Pancreas (tissue), 10 donors: ENCODE measurements around the gene GCA. TPM values are rescaled to one million over a fixed set of nuclear protein-coding genes. Genes with fewer than 3 reads are reported as not detected.
A peak's percentile ranks its signal among the peaks of the same experiment; 100 is the strongest.

Experiments used
- ATAC-seq, 4 donors: fragments of 200-7000 bp; cut with Tn5 transposase; one replicate each; pipeline versions ENCODE4 v1.8.0 to v1.9.1; 2020; ENCODE audit warnings: mild to moderate bottlenecking in 4 of 4, moderate library complexity in 4 of 4
- DNase-seq, 6 donors: peaks; one replicate each; pipeline ENCODE4 v3.0.0-alpha.2; 2020
- FAIRE-seq: peaks from 2 replicates; lab custom pipeline; 2012; peaks lifted over from hg19 to GRCh38; lab: Jason Lieb, UNC
- H3K27ac ChIP-seq, 4 donors: fragments of 200-600 bp; sonication (generic); 1 replicate in 3 of 4; 2 replicates in 1 of 4; pipeline versions ENCODE4 v1.5.0 to v1.8.0; 2020
- H3K27me3 ChIP-seq, 4 donors: fragments of 200-600 bp; one replicate each; pipeline ENCODE4 v1.8.0; 2021
- H3K36me3 ChIP-seq, 3 donors: fragments of 200-600 bp; sonication (generic) in 1 of 3; one replicate each; pipeline versions ENCODE4 v1.5.0 to v1.8.0; 2020 to 2021
- H3K4me1 ChIP-seq, 3 donors: fragments of 200-600 bp; one replicate each; pipeline ENCODE4 v1.8.0; 2021
- H3K4me3 ChIP-seq, 4 donors: fragments of 200-600 bp; sonication (generic) in 2 of 4; one replicate each; pipeline versions ENCODE4 v1.5.0 to v1.8.0; 2020 to 2021
- H3K9me3 ChIP-seq, 4 donors: fragments of 200-600 bp; one replicate each; pipeline ENCODE4 v1.8.0; 2021
- CTCF ChIP-seq, 4 donors: fragments of 200-600 bp; sonication (generic) in 3 of 4; IDR thresholded peaks; one replicate each; pipeline versions ENCODE4 v1.5.0 to v1.8.0; 2021; ENCODE audit warnings: antibody characterized with exemption in 4 of 4
- WGBS, 2 donors: extraction: QIAGEN DNeasy Blood & Tissue Kit; methylation state at CpG; one replicate each; pipeline ENCODE4 v1.1.7; 2013; 5-methylcytosine and 5-hydroxymethylcytosine counted together
- intact Hi-C, 3 donors: fragments of 100-400 bp; cut with DNase I; formaldehyde crosslinking; loops; one replicate each; pipeline versions ENCODE4 v1.11.1 to v1.14.2; 2022
- polyA plus RNA-seq, 2 donors: library from polyadenylated mRNA; stranded (reverse); fragments of 200-250 nt; gene quantifications; one replicate each; pipeline ENCODE4 v1.2.3, GENCODE V29; 2013
- total RNA-seq, 6 donors: library from RNA; stranded (reverse); fragmentation: NEBNext Ultra II Directional in 4 of 6; extraction: Animal tissue kit (Norgen Biotek cat#: 25700) in 4 of 6; gene quantifications; one replicate each; pipeline versions ENCODE4 v1.2.1 to v1.2.4, GENCODE V29; 2021 to 2023
- donor health status: healthy with polysubstance abuse.
- donor health status: DM: no; HTN: no; CAD: no; lungs with moderate emphysema.
- donor health status: DM: no; HTN: no; CAD: no.
- donor health status: control.
- donor health status: control.
- donor health status: Bipolar disorder and iron deficiency.
- donor health status: DM: yes; HTN: yes; CAD: no.
- donor health status: DM: no; HTN: no; CAD: no.
- donor health status: DM: no; HTN: no; CAD: no.
- donor health status: DM: yes; HTN: yes; CAD: no.

Gene GCA
- total and polyA plus RNA-seq, 8 donors = 11.3 to 27.0 (median 16.0) TPM

- Histone ChIP-seq H3K27ac (peak within 1 kb of the TSS; percentile 78 to 97 (median 92)), H3K36me3 (no peaks in the 10 kb centered on the region), H3K9me3 (no peaks in the 10 kb centered on the region), H3K4me1 (peaks cover 11 to 30% (median 17%) of the 10 kb centered on the region in 3 donors), H3K4me3 (peak within 1 kb of the TSS; percentile 72 to 96 (median 84)), H3K27me3 (no peaks in the 10 kb centered on the region)
- intact Hi-C loops = no loop called here
- FAIRE-seq (no peak), DNase-seq (peak; percentile 76 to 90 (median 83)), ATAC-seq (peak; percentile 92 to 95 (median 94))
- TF ChIP-seq CTCF (IDR thresholded peaks at IDR 0.05) = no peak
- WGBS, 2 donors = 0% methylated on average over 29 to 45 of the region's 45 CpGs
These were observed 25.4 kb upstream of the GCA start, which contains the start of gene IFIH1 for GRCh38 chr2:162318328-162319180. Gene IFIH1 (minus strand): TSS chr2:162318684. CDS start chr2:162318307, 377 bp downstream.

- H3K4me3 ChIP-seq = no peak overlapping the region
- intact Hi-C loops = no loop called here
- DNase-seq (no peak), ATAC-seq (no peak), FAIRE-seq (no peak)
- H3K27me3 ChIP-seq = no peaks in the 10 kb centered on the region
- H3K36me3 ChIP-seq = no peaks in the 10 kb centered on the region
- H3K4me1 ChIP-seq = peaks cover 11 to 30% (median 17%) of the 10 kb centered on the region in 3 donors
- no peak overlapping the region for H3K27ac ChIP-seq
- H3K9me3 ChIP-seq = no peaks in the 10 kb centered on the region
- TF ChIP-seq CTCF (IDR thresholded peaks at IDR 0.05) = no peak
- 74 to 84% methylated on average over 1 of the region's 1 CpG for WGBS, 2 donors
These were observed 22.9 kb upstream of the GCA start for GRCh38 chr2:162320864-162321517.

- no peak for DNase-seq
- Histone ChIP-seq H3K27me3 (no peaks in the 10 kb centered on the region), H3K27ac (no peak overlapping the region), H3K4me1 (peaks cover 2 to 15% (median 5%) of the 10 kb centered on the region in 3 donors), H3K9me3 (no peaks in the 10 kb centered on the region), H3K36me3 (no peaks in the 10 kb centered on the region), H3K4me3 (no peak overlapping the region)
- TF ChIP-seq CTCF (IDR thresholded peaks at IDR 0.05) = no peak
- ATAC-seq = no peak
- WGBS, 2 donors = 93 to 95% methylated on average over 1 of the region's 1 CpG
- no peak for FAIRE-seq
- intact Hi-C loops = no loop called here
These were observed 19.0 kb upstream of the GCA start for GRCh38 chr2:162324953-162325352.

GRCh38 chr2:162327134-162327769 is 16.7 kb upstream of the GCA start:
- FAIRE-seq = no peak
- no peaks in the 10 kb centered on the region for H3K27me3 ChIP-seq
- no peaks in the 10 kb centered on the region for H3K9me3 ChIP-seq
- no peak for DNase-seq
- intact Hi-C loops = no loop called here
- no peak overlapping the region for H3K4me3 ChIP-seq
- H3K4me1 ChIP-seq = no peaks in the 10 kb centered on the region
- TF ChIP-seq CTCF (IDR thresholded peaks at IDR 0.05) = peak in 2 of 4 donors; percentile 19 to 31
- no peak overlapping the region for H3K27ac ChIP-seq
- 65 to 66% methylated on average over 5 of the region's 5 CpGs for WGBS, 2 donors
- no peak for ATAC-seq
- no peaks in the 10 kb centered on the region for H3K36me3 ChIP-seq
